Ureter (tissue), 1 donor: ENCODE measurements around the gene RHOA. TPM values are rescaled to one million over a fixed set of nuclear protein-coding genes. Genes with fewer than 3 reads are reported as not detected.
A peak's percentile ranks its signal among the peaks of the same experiment; 100 is the strongest.
"Not testable (repeated sequence)": the region's sequence is repeated elsewhere in the genome, so short reads cannot be mapped to it uniquely, and the experiment has no call there.

Experiments used
- DNase-seq: peaks from one replicate; pipeline ENCODE4 v3.0.0-alpha.2; 2020; ENCODE audit warnings: low spot score
- total RNA-seq: library from RNA; stranded (reverse); gene quantifications from one replicate; pipeline ENCODE4 v1.2.4, GENCODE V29; 2023
- donor health status: DM: yes; HTN: yes; CAD: no.

Gene RHOA
- total RNA-seq, 1 donor from 2014 or later: 379 TPM

- no peak for DNase-seq
Observed at GRCh38 chr3:49362561-49362960, 49.2 kb downstream of the RHOA start.

- DNase-seq: no peak
Observed at GRCh38 chr3:49359623-49360022, 52.2 kb downstream of the RHOA start.

- no peak for DNase-seq
Observed at GRCh38 chr3:49358884-49359225, 52.9 kb downstream of the RHOA start.

- peak; percentile 97 for DNase-seq
Observed at GRCh38 chr3:49358217-49358883, 53.4 kb downstream of the RHOA start, which contains the start of gene GPX1. Gene GPX1, minus strand, starts transcription at chr3:49358353. Its CDS starts 75 bp downstream, at chr3:49358278.

GRCh38 chr3:49357443-49358216 is 54.1 kb downstream of the RHOA start:
- peak; percentile 59 for DNase-seq

GRCh38 chr3:49357095-49357442 is 54.7 kb downstream of the RHOA start:
- not testable (repeated sequence) for DNase-seq

GRCh38 chr3:49352890-49353421 is 58.8 kb downstream of the RHOA start:
- DNase-seq: no peak

- no peak for DNase-seq
Observed at GRCh38 chr3:49352281-49352680, 59.5 kb downstream of the RHOA start.

GRCh38 chr3:49351521-49352011 is 60.2 kb downstream of the RHOA start:
- no peak for DNase-seq

GRCh38 chr3:49349348-49350114 is 62.2 kb downstream of the RHOA start:
- no peak for DNase-seq

GRCh38 chr3:49348361-49348760 is 63.4 kb downstream of the RHOA start:
- DNase-seq: not testable (repeated sequence)

- no peak for DNase-seq
Observed at GRCh38 chr3:49346797-49347251, 65.0 kb downstream of the RHOA start.

- no peak for DNase-seq
Observed at GRCh38 chr3:49343163-49343562, 68.6 kb downstream of the RHOA start.

GRCh38 chr3:49341996-49342395 is 69.8 kb downstream of the RHOA start:
- no peak for DNase-seq

- peak; percentile 93 for DNase-seq
Observed at GRCh38 chr3:49339941-49340800, 71.6 kb downstream of the RHOA start, which contains the start of gene USP4. Gene USP4, minus strand, starts transcription at chr3:49340053. Its CDS starts 29 bp downstream, at chr3:49340024.

- DNase-seq: peak; percentile 59
Observed at GRCh38 chr3:49339581-49339940, 72.2 kb downstream of the RHOA start.

GRCh38 chr3:49333916-49334633 is 77.7 kb downstream of the RHOA start:
- no peak for DNase-seq

- DNase-seq: no peak
Observed at GRCh38 chr3:49333091-49333490, 78.7 kb downstream of the RHOA start.

GRCh38 chr3:49329186-49329585 is 82.6 kb downstream of the RHOA start:
- DNase-seq: no peak

GRCh38 chr3:49328350-49328749 is 83.4 kb downstream of the RHOA start:
- DNase-seq: not testable (repeated sequence)
